Mucosa of descending colon (tissue), 3 donors: ENCODE data around the gene ADGRA3. TPM values are rescaled to one million over a fixed set of nuclear protein-coding genes. Genes with fewer than 3 reads are reported as not detected.

Experiments used
- ATAC-seq: fragments of 200-7000 bp; cut with Tn5 transposase; one replicate; pipeline ENCODE4 v1.9.1; 2020; ENCODE audit warnings: mild to moderate bottlenecking, moderate library complexity
- DNase-seq, 3 donors: peaks; one replicate each; pipeline ENCODE4 v3.0.0-alpha.2; 2020
- H3K36me3 ChIP-seq: fragments of 200-600 bp; one replicate; pipeline ENCODE4 v1.8.0; 2021; ENCODE audit warnings: low read depth, mild to moderate bottlenecking
- H3K4me1 ChIP-seq: fragments of 200-600 bp; one replicate; pipeline ENCODE4 v1.8.0; 2021; ENCODE audit warnings: low read depth, mild to moderate bottlenecking
- H3K4me3 ChIP-seq: fragments of 200-600 bp; one replicate; pipeline ENCODE4 v1.8.0; 2021; ENCODE audit warnings: mild to moderate bottlenecking
- H3K9me3 ChIP-seq: fragments of 200-600 bp; one replicate; pipeline ENCODE4 v1.8.0; 2021; ENCODE audit warnings: mild to moderate bottlenecking
- intact Hi-C, 2 donors: fragments of 100-400 bp; cut with DNase I in 1 of 2; cut with micrococcal nuclease in 1 of 2; formaldehyde crosslinking; loops; one replicate each; pipeline versions ENCODE4 v1.11.0 to v1.11.1; 2022; cut with DNase I, micrococcal nuclease
- total RNA-seq, 3 donors: library from RNA; stranded (reverse); fragmentation: NEBNext Ultra II Directional in 2 of 3; extraction: Animal tissue kit (Norgen Biotek cat#: 25700) in 2 of 3; gene quantifications; one replicate each; pipeline versions ENCODE4 v1.2.1 to v1.2.4, GENCODE V29; 2021 to 2023
- TF ChIP-seq, protein P1 (sequence below): fragments of 200-600 bp; IDR thresholded peaks from one replicate; pipeline ENCODE4 v1.8.0; 2022; ENCODE audit warnings: antibody characterized with exemption, mild to moderate bottlenecking
- donor health status: DM: no; HTN: no; CAD: no; lungs with moderate emphysema.
- donor health status: DM: no; HTN: no; CAD: no.
- donor health status: DM: no; HTN: yes; CAD: no.

ADGRA3 gene
- total RNA-seq, 3 donors from 2014 or later = 47.0 to 104 (median 73.6) TPM

DNA sequence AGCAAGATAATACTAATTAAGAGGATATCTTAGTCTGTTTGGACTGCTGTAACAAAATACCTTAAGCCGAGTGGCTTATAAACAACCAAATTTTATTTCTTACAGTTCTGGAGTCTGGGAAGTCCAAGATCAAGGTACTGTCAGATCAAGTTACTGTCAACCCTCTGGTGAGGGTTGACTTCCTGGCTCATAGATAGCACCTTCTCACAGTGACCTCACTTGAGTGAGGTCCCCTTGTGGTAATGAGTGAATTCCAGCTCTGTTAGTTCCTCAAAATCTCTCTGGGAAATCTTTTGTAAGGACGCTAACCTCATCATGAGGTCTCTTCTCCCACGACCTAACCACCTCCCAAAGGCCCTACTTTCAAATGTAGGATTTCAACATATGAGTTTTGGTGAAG lies 36.9 kb upstream of the ADGRA3 start:
- intact Hi-C loops = no loop called here
- TF ChIP-seq, protein P1, sequence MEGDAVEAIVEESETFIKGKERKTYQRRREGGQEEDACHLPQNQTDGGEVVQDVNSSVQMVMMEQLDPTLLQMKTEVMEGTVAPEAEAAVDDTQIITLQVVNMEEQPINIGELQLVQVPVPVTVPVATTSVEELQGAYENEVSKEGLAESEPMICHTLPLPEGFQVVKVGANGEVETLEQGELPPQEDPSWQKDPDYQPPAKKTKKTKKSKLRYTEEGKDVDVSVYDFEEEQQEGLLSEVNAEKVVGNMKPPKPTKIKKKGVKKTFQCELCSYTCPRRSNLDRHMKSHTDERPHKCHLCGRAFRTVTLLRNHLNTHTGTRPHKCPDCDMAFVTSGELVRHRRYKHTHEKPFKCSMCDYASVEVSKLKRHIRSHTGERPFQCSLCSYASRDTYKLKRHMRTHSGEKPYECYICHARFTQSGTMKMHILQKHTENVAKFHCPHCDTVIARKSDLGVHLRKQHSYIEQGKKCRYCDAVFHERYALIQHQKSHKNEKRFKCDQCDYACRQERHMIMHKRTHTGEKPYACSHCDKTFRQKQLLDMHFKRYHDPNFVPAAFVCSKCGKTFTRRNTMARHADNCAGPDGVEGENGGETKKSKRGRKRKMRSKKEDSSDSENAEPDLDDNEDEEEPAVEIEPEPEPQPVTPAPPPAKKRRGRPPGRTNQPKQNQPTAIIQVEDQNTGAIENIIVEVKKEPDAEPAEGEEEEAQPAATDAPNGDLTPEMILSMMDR = no peak
- Histone ChIP-seq H3K4me1 (peaks cover 17% of the 10 kb centered on the region), H3K36me3 (no peaks in the 10 kb centered on the region), H3K9me3 (no peaks in the 10 kb centered on the region), H3K4me3 (no peak overlapping the region)
- ATAC-seq (no peak), DNase-seq (no peak)

DNA sequence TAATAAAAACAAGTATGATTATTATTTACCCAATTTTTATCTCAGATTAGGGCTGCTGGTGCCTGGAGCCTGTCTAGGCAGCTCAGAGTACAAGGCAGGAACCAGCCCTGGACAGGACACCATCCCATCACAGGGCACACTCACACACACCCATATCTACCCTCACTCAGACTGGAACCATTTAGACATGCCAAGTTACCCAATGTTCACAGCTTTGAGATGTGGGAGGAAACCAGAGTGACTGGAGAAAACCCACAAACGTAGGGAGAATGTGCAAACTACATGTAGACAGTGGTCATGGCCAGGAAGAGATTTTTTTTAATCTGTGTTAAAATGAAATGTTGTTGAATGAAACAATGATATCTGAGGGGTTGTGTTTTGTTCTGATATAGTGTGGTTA lies 35.7 kb upstream of the ADGRA3 start:
- Histone ChIP-seq H3K36me3 (no peaks in the 10 kb centered on the region), H3K4me3 (no peak overlapping the region), H3K9me3 (peaks cover under 1% of the 10 kb centered on the region), H3K4me1 (peaks cover 8% of the 10 kb centered on the region)
- TF ChIP-seq, protein P1 = no peak
- DNase-seq = no peak
- ATAC-seq = no peak
- intact Hi-C loops = no loop called here

DNA sequence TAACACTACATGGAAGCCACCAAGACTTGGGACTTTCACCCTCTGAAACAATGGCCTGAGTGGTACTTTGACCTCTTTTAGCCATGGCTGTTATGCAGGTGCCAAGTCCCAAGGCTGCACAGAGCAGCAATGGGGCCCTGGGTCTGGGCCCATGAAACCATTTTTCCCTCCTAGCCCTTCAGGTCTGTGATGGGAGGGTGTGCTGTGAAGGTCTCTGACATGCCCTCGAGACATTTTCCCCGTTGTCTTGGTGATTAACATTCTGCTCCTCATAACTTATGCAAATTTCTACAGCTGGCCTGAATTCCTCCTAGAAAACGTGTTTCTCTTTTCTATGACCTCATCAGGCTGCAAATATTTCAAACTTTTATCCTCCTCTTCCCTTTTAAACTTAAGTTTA lies 30.4 kb upstream of the ADGRA3 start:
- DNase-seq = no peak
- Histone ChIP-seq H3K9me3 (peaks cover 10% of the 10 kb centered on the region), H3K4me3 (no peak overlapping the region), H3K4me1 (no peaks in the 10 kb centered on the region), H3K36me3 (no peaks in the 10 kb centered on the region)
- TF ChIP-seq, protein P1 = no peak
- intact Hi-C loops = no loop called here
- no peak for ATAC-seq

DNA sequence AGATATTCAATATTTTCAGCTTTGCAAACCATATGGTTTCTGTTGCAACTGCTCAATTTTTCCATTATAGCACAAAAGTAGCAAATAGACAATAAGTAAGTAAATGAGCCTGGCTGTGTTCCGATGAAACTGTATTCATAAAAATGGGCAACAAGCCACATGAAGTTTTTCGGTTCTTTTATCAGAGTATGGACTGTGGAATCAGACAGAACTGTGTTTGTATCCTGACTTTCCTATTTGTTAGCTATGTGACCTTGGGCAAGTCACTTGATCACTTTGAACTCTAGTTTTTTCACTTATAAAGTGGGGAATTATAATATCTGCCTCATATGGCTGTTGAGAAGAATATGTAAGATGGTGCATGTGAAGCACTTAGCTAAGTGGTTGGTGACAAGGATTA lies 23.4 kb upstream of the ADGRA3 start:
- DNase-seq (no peak), ATAC-seq (no peak)
- H3K36me3 ChIP-seq = no peaks in the 10 kb centered on the region
- peaks cover 6% of the 10 kb centered on the region for H3K9me3 ChIP-seq
- H3K4me1 ChIP-seq = no peaks in the 10 kb centered on the region
- TF ChIP-seq, protein P1 = no peak
- H3K4me3 ChIP-seq = no peak overlapping the region
- intact Hi-C loops = no loop called here

DNA sequence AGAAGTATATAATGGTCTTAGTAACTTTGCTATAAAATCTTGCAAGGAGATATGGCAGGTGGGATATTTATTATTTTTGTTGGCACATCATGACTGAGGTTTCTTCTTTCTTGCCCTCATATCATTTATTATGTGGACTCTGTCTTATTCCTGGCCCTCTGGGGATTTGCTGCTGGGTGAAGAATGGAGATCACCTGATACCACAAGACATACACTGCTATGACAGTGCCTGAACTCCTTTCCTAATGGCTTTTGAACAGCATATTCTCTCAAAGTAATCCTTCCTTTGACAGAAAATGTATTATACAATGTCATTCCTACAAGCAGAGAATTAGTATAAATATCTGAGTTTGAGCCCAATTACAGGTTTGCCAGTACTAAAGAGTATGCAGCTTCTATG lies 22.0 kb upstream of the ADGRA3 start:
- ATAC-seq (no peak), DNase-seq (no peak)
- TF ChIP-seq, protein P1 = no peak
- H3K9me3 ChIP-seq = peaks cover 11% of the 10 kb centered on the region
- H3K36me3 ChIP-seq = no peaks in the 10 kb centered on the region
- no peak overlapping the region for H3K4me3 ChIP-seq
- H3K4me1 ChIP-seq = no peaks in the 10 kb centered on the region
- intact Hi-C loops = no loop called here

DNA sequence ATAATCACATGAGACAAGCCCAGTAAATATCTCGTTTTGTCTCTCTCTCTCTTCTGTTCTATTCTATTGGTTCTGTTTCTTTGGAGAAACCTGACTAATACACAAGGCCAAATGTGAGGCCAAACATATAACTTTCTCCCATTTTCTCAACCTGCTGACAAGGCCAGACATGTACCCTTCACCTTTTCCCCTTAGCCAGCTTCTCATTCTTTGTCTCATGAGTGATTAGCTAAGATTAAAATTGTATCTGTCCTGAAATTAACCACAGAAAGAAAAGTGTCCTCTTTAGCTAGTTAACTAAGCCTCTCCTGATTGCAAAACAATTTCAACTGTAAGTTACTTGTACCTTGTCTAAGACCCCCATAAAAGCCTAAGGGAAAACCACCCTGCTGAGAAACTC lies 18.5 kb upstream of the ADGRA3 start:
- Histone ChIP-seq H3K36me3 (no peaks in the 10 kb centered on the region), H3K4me3 (no peak overlapping the region), H3K4me1 (no peaks in the 10 kb centered on the region), H3K9me3 (peaks cover 11% of the 10 kb centered on the region)
- TF ChIP-seq, protein P1 = no peak
- intact Hi-C loops = no loop called here
- ATAC-seq (no peak), DNase-seq (no peak)
